GM19239 (cell line): ENCODE data around the gene NUP93.
"Not testable (repeated sequence)": the region's sequence is repeated elsewhere in the genome, so short reads cannot be mapped to it uniquely, and the experiment has no call there.

Source experiments
- DNase-seq: peaks from one replicate; pipeline ENCODE4 v3.0.0; 2011; ENCODE audit warnings: low spot score; ENCODE audit not compliant: insufficient read length
- FAIRE-seq: peaks from 2 replicates; lab custom pipeline; 2011; peaks lifted over from hg19 to GRCh38; lab: Jason Lieb, UNC

The NUP93 gene

GRCh38 chr16:56708525-56709442, 21.1 kb upstream of the NUP93 start:
- DNase-seq = no peak
- FAIRE-seq = no peak

- no peak for FAIRE-seq
- DNase-seq = no peak
Measured at GRCh38 chr16:56709443-56710040, 20.4 kb upstream of the NUP93 start.

- FAIRE-seq = no peak
Measured at GRCh38 chr16:56710181-56710737, 19.7 kb upstream of the NUP93 start.

GRCh38 chr16:56711862-56712261, 18.1 kb upstream of the NUP93 start:
- no peak for FAIRE-seq

More at GRCh38 chr16:56710181-56710737, 19.7 kb upstream of the NUP93 start:
- no peak for DNase-seq

GRCh38 chr16:56713794-56714193, 16.1 kb upstream of the NUP93 start:
- FAIRE-seq (no peak), DNase-seq (no peak)

More at GRCh38 chr16:56711862-56712261, 18.1 kb upstream of the NUP93 start:
- DNase-seq = no peak

GRCh38 chr16:56715126-56715525, 14.8 kb upstream of the NUP93 start:
- DNase-seq (no peak), FAIRE-seq (no peak)

GRCh38 chr16:56716761-56717160, 13.2 kb upstream of the NUP93 start:
- no peak for FAIRE-seq

GRCh38 chr16:56717532-56717931, 12.4 kb upstream of the NUP93 start:
- not testable (repeated sequence) for FAIRE-seq, DNase-seq

More at GRCh38 chr16:56716761-56717160, 13.2 kb upstream of the NUP93 start:
- no peak for DNase-seq

- DNase-seq (no peak), FAIRE-seq (no peak)
Measured at GRCh38 chr16:56722200-56722842, 7.6 kb upstream of the NUP93 start.

- FAIRE-seq (peak; percentile 4), DNase-seq (no peak)
Measured at GRCh38 chr16:56724191-56724590, 5.7 kb upstream of the NUP93 start.

- FAIRE-seq = no peak
- no peak for DNase-seq
Measured at GRCh38 chr16:56726283-56726682, 3.6 kb upstream of the NUP93 start.

GRCh38 chr16:56726926-56727325, 3.0 kb upstream of the NUP93 start:
- no peak for DNase-seq
- FAIRE-seq = no peak

- FAIRE-seq = no peak
- DNase-seq = no peak
Measured at GRCh38 chr16:56728027-56728426, 1.9 kb upstream of the NUP93 start.

GRCh38 chr16:56728980-56729734, 772 bp upstream of the NUP93 start:
- DNase-seq = no peak
- FAIRE-seq = no peak

GRCh38 chr16:56732366-56732765, 2.4 kb downstream of the NUP93 start:
- FAIRE-seq (no peak), DNase-seq (no peak)

- no peak for DNase-seq
- FAIRE-seq = no peak
Measured at GRCh38 chr16:56732832-56733231, 2.9 kb downstream of the NUP93 start.

- FAIRE-seq (no peak), DNase-seq (no peak)
Measured at GRCh38 chr16:56734429-56734828, 4.5 kb downstream of the NUP93 start.

- no peak for FAIRE-seq
Measured at GRCh38 chr16:56736476-56736875, 6.5 kb downstream of the NUP93 start.

GRCh38 chr16:56737539-56737938, 7.6 kb downstream of the NUP93 start:
- FAIRE-seq (no peak), DNase-seq (no peak)

More at GRCh38 chr16:56736476-56736875, 6.5 kb downstream of the NUP93 start:
- no peak for DNase-seq

- FAIRE-seq (no peak), DNase-seq (no peak)
Measured at GRCh38 chr16:56738221-56738620, 8.3 kb downstream of the NUP93 start.
